H9 (cell line): Measurements from ENCODE around the gene SSBP3. TPM values are rescaled to one million over a fixed set of nuclear protein-coding genes. Genes with fewer than 3 reads are reported as not detected.

Experiments used
- DNase-seq: peaks from one replicate; pipeline ENCODE4 v3.0.0-alpha.2; 2017
- H2AFZ ChIP-seq: one replicate; pipeline ENCODE4 v1.6.1; 2013; ENCODE audit warnings: mild to moderate bottlenecking, low read length, control low read depth, moderate library complexity
- H2AK5ac ChIP-seq: 2 replicates; pipeline ENCODE4 v1.6.1; 2013; ENCODE audit warnings: low read length, control low read depth, mixed read lengths; ENCODE audit not compliant: insufficient read length
- H2BK120ac ChIP-seq: one replicate; pipeline ENCODE4 v1.6.1; 2013; ENCODE audit warnings: low read depth, mild to moderate bottlenecking, low read length, control low read depth, inconsistent platforms; ENCODE audit not compliant: poor library complexity, severe bottlenecking
- H2BK12ac ChIP-seq: 2 replicates; pipeline ENCODE4 v1.6.1; 2013; ENCODE audit warnings: low read length, control low read depth, mixed read lengths, low read depth; ENCODE audit not compliant: insufficient read length
- H2BK15ac ChIP-seq: 2 replicates; pipeline ENCODE4 v1.6.1; 2013; ENCODE audit warnings: low read depth, low read length, control low read depth
- H2BK20ac ChIP-seq: one replicate; pipeline ENCODE4 v1.6.1; 2013; ENCODE audit warnings: low read depth, mild to moderate bottlenecking, low read length, control low read depth, inconsistent platforms; ENCODE audit not compliant: poor library complexity, severe bottlenecking
- H2BK5ac ChIP-seq: 2 replicates; pipeline ENCODE4 v1.6.1; 2013; ENCODE audit warnings: low read length, control low read depth, mixed read lengths; ENCODE audit not compliant: insufficient read length
- H3K14ac ChIP-seq: 2 replicates; pipeline ENCODE4 v1.6.1; 2013; ENCODE audit warnings: low read length, control low read depth; ENCODE audit not compliant: insufficient read depth
- H3K18ac ChIP-seq: 2 replicates; pipeline ENCODE4 v1.6.1; 2013; ENCODE audit warnings: low read depth, mild to moderate bottlenecking, mixed read lengths, low read length, control low read depth; ENCODE audit not compliant: insufficient read length
- H3K23ac ChIP-seq: 2 replicates; pipeline ENCODE4 v1.6.1; 2013; ENCODE audit warnings: low read length, control low read depth, mixed read lengths, low read depth; ENCODE audit not compliant: insufficient read length
- H3K23me2 ChIP-seq: 2 replicates; pipeline ENCODE4 v1.6.1; 2013; ENCODE audit warnings: low read depth, mild to moderate bottlenecking, mixed read lengths, low read length, control low read depth; ENCODE audit not compliant: insufficient read length, poor library complexity, severe bottlenecking
- H3K27ac ChIP-seq: 2 replicates; pipeline ENCODE4 v1.5.1; 2013; ENCODE audit warnings: low read length, control low read depth, mixed read lengths, low read depth; ENCODE audit not compliant: insufficient read length
- H3K27me3 ChIP-seq: 2 replicates; pipeline ENCODE4 v1.6.1; 2013; ENCODE audit warnings: low read length, control low read depth, inconsistent platforms; ENCODE audit not compliant: insufficient read depth
- H3K4ac ChIP-seq: 2 replicates; pipeline ENCODE4 v1.6.1; 2013; ENCODE audit warnings: low read depth, mild to moderate bottlenecking, control low read depth, inconsistent platforms, low read length, moderate library complexity
- H3K4me1 ChIP-seq: 2 replicates; pipeline ENCODE4 v1.6.1; 2013; ENCODE audit warnings: low read length, control low read depth, inconsistent platforms; ENCODE audit not compliant: insufficient read depth
- H3K4me2 ChIP-seq: 2 replicates; pipeline ENCODE4 v1.6.1; 2013; ENCODE audit warnings: low read length, control low read depth, mixed read lengths; ENCODE audit not compliant: insufficient read length, insufficient read depth
- H3K56ac ChIP-seq: 2 replicates; pipeline ENCODE4 v1.6.1; 2013; ENCODE audit warnings: low read depth, mild to moderate bottlenecking, mixed read lengths, low read length, control low read depth; ENCODE audit not compliant: insufficient read length
- H3K79me1 ChIP-seq: 2 replicates; pipeline ENCODE4 v1.6.1; 2013; ENCODE audit warnings: low read depth, mild to moderate bottlenecking, moderate library complexity, low read length, control low read depth, inconsistent platforms; ENCODE audit not compliant: insufficient read depth, poor library complexity, severe bottlenecking
- H3K79me2 ChIP-seq: 2 replicates; pipeline ENCODE4 v1.6.1; 2013; ENCODE audit warnings: low read length, control low read depth, inconsistent platforms; ENCODE audit not compliant: insufficient read depth
- H3K9ac ChIP-seq: 2 replicates; pipeline ENCODE4 v1.6.1; 2013; ENCODE audit warnings: low read length, control low read depth, mixed read lengths; ENCODE audit not compliant: insufficient read length; ENCODE audit errors: extremely low read depth
- H3K9me3 ChIP-seq: one replicate; pipeline ENCODE4 v1.6.1; 2013; ENCODE audit warnings: low read depth, low read length, inconsistent platforms; ENCODE audit not compliant: control insufficient read depth
- H3T11ph ChIP-seq: one replicate; pipeline ENCODE4 v1.6.1; 2013; ENCODE audit warnings: mild to moderate bottlenecking, low read length, control low read depth, inconsistent platforms
- H4K20me1 ChIP-seq: one replicate; pipeline ENCODE4 v1.6.1; 2013; ENCODE audit not compliant: control insufficient read depth, insufficient read length, insufficient read depth
- H4K5ac ChIP-seq: 2 replicates; pipeline ENCODE4 v1.6.1; 2013; ENCODE audit warnings: low read depth, mild to moderate bottlenecking, mixed read lengths, low read length, control low read depth; ENCODE audit not compliant: insufficient read length
- H4K8ac ChIP-seq: replicated peaks from 2 replicates; pipeline ENCODE4 v1.6.1; 2013; ENCODE audit warnings: low read length, control low read depth, mixed read lengths, low read depth; ENCODE audit not compliant: insufficient read length
- H4K91ac ChIP-seq: 2 replicates; pipeline ENCODE4 v1.6.1; 2013; ENCODE audit warnings: low read depth, mild to moderate bottlenecking, moderate library complexity, mixed read lengths, low read length, control low read depth; ENCODE audit not compliant: insufficient read length
- H3K27ac Mint-ChIP-seq, 3 experiments: 2 replicates in 2 of 3; 3 replicates in 1 of 3; pipeline ENCODE4 v1.8.0; 2020 to 2021; ENCODE audit warnings: mixed read lengths in 3 of 3, mild to moderate bottlenecking in 1 of 3, moderate library complexity in 1 of 3
- H3K27me3 Mint-ChIP-seq: 2 replicates; pipeline ENCODE4 v1.8.0; 2021; ENCODE audit warnings: low read depth, mild to moderate bottlenecking, moderate library complexity, mixed read lengths
- H3K36me3 Mint-ChIP-seq, 3 experiments: 2 replicates in 2 of 3; 3 replicates in 1 of 3; pipeline ENCODE4 v1.8.0; 2020 to 2021; ENCODE audit warnings: low read depth in 3 of 3, mixed read lengths in 3 of 3; ENCODE audit not compliant: insufficient read depth in 1 of 3
- H3K4me1 Mint-ChIP-seq, 2 experiments: 2 replicates each; pipeline ENCODE4 v1.8.0; 2020; ENCODE audit warnings: mixed read lengths in 2 of 2
- H3K4me3 Mint-ChIP-seq, 2 experiments: 2 replicates in 1 of 2; 3 replicates in 1 of 2; pipeline ENCODE4 v1.8.0; 2020 to 2021; ENCODE audit warnings: mild to moderate bottlenecking in 2 of 2, mixed read lengths in 2 of 2, moderate library complexity in 1 of 2
- H3K9me3 Mint-ChIP-seq, 2 experiments: 2 replicates in 1 of 2; 3 replicates in 1 of 2; pipeline ENCODE4 v1.8.0; 2020; ENCODE audit warnings: mild to moderate bottlenecking in 2 of 2, mixed read lengths in 2 of 2, moderate library complexity in 1 of 2
- WGBS: extraction: QIAGEN DNeasy Blood & Tissue Kit; methylation state at CpG from one replicate; pipeline ENCODE4 v1.1.7; 2013; ENCODE audit warnings: missing lambda C conversion rate, low lambda C conversion rate, mixed read lengths; ENCODE audit not compliant: insufficient read length; ENCODE audit errors: extremely low coverage; 5-methylcytosine and 5-hydroxymethylcytosine counted together
- total RNA-seq: library from RNA; stranded (reverse); gene quantifications from 2 replicates; pipeline ENCODE4 v1.2.1, GENCODE V29; 2021
- TF ChIP-seq, protein P1 (sequence below): fragments of 200-600 bp; sonication (generic); conservative IDR thresholded peaks from 3 replicates; pipeline ENCODE4 v1.8.0; 2021; ENCODE audit warnings: antibody characterized with exemption, mild to moderate bottlenecking

SSBP3 gene
- total RNA-seq, 1 experiment from 2014 or later = 126 TPM

DNA sequence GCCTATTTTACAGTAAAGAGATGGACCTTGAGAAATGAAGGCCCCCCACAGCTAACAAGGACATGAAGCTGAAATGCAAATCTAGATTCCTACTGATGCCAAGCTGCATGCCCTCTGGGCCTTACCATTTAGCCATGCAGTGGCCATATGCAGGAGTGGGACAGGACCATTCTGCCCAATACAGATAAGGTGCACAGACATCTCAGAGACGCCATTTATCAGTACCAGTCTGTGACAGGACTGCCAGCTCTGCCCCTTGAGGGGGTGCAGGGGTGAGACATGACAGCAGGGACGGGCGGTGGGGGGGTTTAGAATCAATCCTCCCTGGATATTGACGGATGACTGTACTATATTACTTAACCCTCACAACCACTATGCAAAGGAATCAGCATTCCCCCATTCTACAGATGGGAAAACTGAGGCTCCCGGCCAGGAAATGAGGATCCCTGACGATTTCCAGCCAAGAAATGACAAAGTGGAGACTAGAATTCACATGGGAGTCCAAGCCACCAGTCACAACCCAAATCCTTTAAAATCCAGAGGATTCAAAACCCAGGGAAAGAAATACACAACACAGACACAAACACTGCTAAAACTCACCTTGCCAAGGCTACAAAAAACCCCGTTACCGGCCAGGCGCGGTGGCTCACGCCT is 10.8 kb downstream of the SSBP3 start:
- Histone ChIP-seq H4K91ac (no peak overlapping the region), H3T11ph (no peak overlapping the region), H3K4me2 (no peak overlapping the region), H3K9me3 (no peaks in the 10 kb centered on the region), H4K5ac (no peak overlapping the region), H3K9ac (no peak overlapping the region), H3K4me1 (no peaks in the 10 kb centered on the region; the same call in 1 of the 2 replicates), H3K14ac (no peak overlapping the region), H3K4ac (no peak overlapping the region), H2BK5ac (no peak overlapping the region), H3K18ac (no peak overlapping the region), H2BK120ac (no peak overlapping the region), H2AFZ (no peak overlapping the region), H2BK20ac (no peak overlapping the region), H4K20me1 (no peaks in the 10 kb centered on the region), H2BK15ac (no peak overlapping the region), H3K79me1 (peaks cover 4% of the 10 kb centered on the region), H2AK5ac (no peak overlapping the region), H3K56ac (no peak overlapping the region), H3K27ac (no peak overlapping the region), H4K8ac (no peak overlapping the region), H3K27me3 (no peaks in the 10 kb centered on the region), H2BK12ac (no peak overlapping the region), H3K23ac (no peak overlapping the region), H3K79me2 (peaks cover 30% of the 10 kb centered on the region; the same call in 1 of the 2 replicates), H3K23me2 (no peaks in the 10 kb centered on the region)
- Mint-ChIP-seq H3K9me3 (no peaks in the 10 kb centered on the region), H3K36me3 (peaks cover 50 to 85% (median 85%) of the 10 kb centered on the region in 3 experiments), H3K4me1 (peaks cover 28 to 42% of the 10 kb centered on the region in 2 experiments), H3K27ac (peak overlapping the region in 1 of 3 experiments; percentile 27; a peak in 2 of 7 replicates), H3K4me3 (no peak overlapping the region), H3K27me3 (no peaks in the 10 kb centered on the region)
- WGBS = no CpG with 5 or more reads among the region's 11 CpGs
- no peak for DNase-seq
- TF ChIP-seq, protein P1, sequence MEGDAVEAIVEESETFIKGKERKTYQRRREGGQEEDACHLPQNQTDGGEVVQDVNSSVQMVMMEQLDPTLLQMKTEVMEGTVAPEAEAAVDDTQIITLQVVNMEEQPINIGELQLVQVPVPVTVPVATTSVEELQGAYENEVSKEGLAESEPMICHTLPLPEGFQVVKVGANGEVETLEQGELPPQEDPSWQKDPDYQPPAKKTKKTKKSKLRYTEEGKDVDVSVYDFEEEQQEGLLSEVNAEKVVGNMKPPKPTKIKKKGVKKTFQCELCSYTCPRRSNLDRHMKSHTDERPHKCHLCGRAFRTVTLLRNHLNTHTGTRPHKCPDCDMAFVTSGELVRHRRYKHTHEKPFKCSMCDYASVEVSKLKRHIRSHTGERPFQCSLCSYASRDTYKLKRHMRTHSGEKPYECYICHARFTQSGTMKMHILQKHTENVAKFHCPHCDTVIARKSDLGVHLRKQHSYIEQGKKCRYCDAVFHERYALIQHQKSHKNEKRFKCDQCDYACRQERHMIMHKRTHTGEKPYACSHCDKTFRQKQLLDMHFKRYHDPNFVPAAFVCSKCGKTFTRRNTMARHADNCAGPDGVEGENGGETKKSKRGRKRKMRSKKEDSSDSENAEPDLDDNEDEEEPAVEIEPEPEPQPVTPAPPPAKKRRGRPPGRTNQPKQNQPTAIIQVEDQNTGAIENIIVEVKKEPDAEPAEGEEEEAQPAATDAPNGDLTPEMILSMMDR = no peak
